ENCODE data around the gene UNKL.

Gene UNKL, protein sequence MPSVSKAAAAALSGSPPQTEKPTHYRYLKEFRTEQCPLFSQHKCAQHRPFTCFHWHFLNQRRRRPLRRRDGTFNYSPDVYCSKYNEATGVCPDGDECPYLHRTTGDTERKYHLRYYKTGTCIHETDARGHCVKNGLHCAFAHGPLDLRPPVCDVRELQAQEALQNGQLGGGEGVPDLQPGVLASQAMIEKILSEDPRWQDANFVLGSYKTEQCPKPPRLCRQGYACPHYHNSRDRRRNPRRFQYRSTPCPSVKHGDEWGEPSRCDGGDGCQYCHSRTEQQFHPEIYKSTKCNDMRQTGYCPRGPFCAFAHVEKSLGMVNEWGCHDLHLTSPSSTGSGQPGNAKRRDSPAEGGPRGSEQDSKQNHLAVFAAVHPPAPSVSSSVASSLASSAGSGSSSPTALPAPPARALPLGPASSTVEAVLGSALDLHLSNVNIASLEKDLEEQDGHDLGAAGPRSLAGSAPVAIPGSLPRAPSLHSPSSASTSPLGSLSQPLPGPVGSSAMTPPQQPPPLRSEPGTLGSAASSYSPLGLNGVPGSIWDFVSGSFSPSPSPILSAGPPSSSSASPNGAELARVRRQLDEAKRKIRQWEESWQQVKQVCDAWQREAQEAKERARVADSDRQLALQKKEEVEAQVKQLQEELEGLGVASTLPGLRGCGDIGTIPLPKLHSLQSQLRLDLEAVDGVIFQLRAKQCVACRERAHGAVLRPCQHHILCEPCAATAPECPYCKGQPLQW

DNA sequence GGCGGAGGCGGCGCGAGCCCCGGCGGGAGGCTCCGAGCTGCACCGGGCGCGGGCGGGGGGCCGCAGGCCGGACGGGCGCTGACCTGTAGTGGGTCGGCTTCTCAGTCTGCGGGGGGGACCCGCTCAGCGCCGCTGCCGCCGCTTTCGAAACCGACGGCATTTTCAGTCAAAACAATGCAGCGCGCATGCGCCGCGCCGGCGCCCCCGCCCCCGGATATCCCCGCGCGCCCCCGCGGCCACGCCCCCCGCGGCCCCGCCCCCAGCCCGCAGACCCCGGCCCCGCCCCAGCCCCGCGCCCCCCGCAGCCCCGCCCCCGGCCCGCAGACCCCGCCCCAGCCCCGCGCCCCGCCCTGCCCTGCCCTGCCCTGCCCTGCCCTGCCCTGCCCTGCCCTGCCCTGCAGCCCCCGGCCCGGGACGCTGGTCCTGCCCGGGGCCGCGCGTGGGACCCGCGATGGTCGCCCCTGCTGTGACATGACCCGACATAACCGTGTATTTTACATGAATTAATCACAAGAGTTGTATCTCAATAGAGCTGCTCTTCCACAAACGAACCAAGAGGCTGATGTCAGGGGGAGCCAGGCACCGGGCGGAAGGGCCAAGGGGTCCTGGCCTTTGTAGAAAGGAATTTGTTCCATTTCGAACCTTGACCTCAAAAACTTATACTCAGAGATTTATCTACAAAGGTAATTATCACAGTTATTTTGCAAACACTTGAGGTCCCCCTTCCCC is at the start of gene UNKL:
TSS of gene UNKL (minus strand) at position 173 of the 729 bp plus-strand sequence. CDS start at position 160, 13 bp downstream.
- DNase-seq (ENCODE audit: low read depth in 3 of 3): peak; percentile 57 to 74 (median 69)

DNA sequence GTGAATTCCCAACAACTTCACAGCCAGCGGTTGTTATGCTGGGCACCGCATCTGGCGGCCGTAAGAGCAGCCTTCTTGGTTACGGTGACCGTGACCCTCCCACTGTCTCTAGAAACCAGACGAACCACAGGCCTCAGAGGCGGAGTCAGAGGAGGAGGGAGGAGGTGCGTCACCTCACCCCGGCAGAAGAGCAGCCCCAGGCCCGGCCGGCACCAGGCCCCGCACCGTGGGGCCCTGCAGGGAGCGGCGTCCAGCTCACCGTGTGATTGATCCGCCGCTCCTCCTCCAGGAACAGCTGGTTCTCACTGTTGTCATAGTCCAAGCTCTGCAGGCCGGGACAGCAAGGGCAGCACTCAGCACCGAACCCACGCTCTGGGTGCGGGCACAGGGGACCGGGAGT is 46.6 kb upstream of the UNKL start:
- DNase-seq (ENCODE audit: low read depth in 3 of 3): no peak

DNA sequence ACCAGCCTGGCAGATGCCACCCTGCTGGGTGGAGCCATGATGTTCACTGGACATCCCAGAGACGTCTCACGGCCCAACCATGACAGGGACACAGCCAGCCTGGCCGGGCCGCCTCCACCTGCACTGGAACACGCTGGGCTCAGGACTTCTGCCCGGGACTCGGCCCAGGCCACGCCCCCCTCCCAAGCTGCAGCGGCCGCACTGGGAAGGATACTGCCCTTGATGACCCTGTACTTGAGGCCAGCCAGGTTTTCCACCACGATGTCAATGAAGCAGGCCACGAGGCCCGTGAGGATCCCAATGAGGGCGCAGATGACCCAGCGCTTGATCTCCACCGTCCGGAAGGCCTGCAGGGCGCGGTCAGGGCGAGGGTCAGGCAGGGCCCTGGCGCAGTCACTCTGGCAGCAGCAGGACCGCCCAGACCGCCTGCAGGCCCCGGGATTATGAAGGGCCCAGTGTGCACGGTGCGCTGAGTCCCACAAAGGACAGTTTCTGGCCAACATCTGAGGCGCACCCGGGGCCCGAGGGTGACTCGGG is 46.2 kb upstream of the UNKL start:
- DNase-seq (ENCODE audit: low read depth in 3 of 3): no peak

DNA sequence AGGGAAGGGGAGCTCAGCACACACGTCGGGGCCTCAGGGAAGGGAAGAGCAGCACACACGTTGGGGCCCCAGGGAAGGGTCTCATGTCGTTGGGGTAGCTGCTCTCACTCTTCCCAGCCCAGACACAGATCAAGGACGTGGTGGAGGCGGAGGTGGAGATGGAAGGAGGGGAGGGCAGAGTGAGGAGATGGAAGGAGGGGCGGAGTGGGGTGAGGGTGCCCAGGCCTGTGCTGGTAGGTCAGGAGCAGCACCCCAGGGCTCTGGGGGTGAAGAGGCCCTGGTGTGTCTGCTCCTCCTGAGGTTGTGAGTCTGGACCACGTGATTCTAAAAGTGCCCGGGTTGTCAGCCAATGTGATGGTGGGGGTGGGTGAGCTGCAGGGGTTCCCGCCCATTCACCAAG is 45.5 kb upstream of the UNKL start:
- DNase-seq (ENCODE audit: low read depth in 3 of 3): no peak

DNA sequence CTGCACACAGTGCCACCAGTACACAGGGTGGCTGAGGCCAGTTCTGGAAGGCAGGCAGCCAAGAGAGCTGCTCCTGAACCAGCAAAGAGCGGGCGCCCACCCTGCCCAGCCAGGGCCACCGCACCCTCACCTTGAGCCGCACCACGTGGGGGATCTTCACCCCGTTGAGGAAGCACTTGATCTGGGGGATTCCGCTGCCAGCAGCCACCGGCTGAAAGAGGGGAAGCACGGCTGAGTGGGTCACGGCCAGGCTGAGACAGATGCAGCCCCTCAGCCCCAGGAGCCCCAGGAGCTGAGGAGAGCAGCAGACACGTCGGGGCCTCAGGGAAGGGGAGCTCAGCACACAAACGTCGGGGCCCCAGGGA is 44.5 kb upstream of the UNKL start:
- no peak for DNase-seq (ENCODE audit: low read depth in 3 of 3)

DNA sequence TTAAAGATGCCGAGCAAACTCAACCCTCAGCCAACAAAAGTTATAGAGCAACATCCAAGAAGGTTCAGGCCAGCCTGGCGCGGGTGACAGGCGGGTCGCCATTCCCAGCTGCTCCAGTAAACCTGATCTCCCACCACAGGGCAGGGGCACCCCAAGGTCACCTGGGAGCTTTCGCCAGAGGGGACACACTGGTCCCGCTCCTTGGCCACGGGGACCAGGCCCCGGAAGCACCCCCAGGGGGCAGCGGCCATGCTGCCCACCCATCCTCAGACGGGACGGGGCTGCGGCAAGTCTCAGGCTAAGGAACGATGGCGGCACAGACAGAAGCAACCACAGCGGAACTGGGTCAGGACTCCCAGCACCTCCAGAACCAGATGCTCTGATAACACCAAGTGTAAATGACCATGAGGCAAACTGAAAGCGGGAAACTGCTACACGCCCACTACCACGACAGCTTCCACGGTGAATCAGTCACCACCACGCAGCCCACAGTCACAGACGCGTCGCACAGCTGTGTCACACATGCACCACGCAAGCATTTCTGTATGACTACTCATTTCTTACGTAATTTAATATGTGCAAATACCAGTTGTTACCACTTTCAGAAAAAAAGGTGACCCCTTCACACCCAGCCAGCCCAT is 44.0 kb upstream of the UNKL start:
- DNase-seq (ENCODE audit: low read depth in 3 of 3): peak in 1 of 3 experiments; percentile 12

DNA sequence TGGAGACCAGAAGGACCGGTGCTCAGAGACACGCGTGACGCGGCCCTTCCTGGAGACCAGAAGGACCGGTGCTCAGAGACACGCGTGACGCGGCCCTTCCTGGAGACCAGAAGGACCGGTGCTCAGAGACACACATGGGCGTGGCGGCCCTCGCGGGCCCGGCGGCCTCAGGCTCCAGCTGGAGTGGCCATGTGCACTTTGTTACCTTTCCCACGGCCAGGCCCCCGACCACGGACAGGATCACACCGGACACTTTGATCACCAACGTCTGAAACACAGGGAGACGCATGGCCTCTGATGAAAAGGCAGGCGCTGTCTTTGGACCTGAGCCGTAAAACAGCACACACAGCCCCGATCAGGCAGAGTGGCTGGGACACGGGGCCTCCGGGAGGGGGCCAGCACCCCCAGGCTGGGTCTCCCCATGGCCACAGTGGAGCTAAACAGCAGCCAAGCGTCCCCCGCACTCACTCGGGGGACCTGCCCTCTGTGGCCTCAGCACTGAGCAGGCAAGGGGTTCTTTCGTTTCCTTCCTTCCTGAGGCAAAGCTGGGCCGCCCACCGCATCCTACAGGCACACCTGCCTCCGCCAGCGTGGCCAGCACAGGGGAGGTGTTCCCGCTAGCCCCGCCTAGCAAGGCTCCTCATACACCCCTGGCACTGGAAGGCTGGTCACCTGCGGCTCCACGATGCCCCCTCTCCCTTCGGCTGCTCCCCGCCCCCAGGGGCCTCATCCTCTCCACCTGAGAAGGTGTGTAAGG is 43.2 kb upstream of the UNKL start:
- no peak for DNase-seq (ENCODE audit: low read depth in 3 of 3)

DNA sequence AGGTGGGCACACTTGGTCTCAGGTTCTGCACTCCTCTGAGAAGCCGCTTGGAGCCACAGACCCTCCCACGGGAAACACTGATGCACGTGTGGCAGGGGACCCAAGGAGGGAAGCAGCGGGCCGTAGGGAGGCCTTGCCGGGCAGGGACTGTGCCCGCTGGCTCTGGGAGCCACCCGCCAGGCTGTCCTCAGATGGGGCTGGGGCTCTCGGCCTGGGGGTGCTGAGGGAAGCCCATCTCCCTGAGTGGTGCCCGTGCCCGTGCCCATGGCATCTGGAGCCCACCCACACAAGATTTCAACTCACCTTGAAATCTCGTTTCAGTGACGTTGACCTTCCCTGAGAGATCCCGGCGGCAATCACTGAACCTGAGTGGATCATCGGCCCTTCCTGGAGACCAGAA is 42.4 kb upstream of the UNKL start:
- no peak for DNase-seq (ENCODE audit: low read depth in 3 of 3)

DNA sequence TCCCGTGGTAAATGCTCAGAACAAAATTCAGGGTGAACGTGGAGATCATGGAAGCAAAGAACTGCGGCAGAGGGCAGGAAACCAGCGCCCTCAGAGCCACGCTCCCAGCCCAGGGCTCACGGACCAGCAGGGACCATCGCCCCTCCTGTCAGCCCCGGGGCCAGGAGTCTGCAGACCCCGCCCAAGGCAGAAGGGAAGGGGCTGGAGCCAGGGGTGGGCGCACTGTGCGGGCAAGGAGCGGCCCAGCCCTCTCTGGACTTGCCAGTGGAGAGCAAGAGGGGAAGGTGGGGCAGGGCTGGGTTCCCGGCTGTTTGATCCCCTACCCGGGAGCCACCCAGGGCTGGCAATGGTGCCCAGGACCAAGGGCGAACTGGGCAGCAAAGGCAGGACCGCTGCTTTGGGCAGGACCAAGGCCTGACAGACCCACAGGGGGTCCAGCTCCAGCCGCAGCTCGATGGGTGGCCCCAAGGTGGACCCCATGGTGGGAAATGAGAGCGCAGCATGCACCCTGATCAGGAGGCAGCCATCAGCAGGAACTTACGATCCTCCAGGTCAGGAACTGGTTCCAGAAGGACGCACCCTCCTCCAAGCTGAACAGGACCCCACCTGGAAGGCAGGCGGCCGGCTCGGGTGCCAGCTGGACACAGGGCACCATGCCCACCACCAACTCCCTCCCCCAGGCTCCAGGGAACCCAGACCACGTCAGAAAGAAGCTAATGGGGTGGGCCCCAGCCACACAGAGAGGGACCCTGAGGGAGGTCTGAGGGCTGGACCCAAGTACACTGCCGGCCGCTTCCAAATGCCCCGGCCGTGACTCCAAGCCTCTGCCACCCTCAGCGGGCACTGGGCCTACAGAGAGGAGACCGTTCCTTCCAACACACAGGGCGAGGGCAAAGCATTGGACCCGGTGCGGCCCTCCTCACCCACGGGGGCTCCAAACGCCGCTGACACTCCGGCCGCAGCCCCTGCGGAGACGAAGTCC is 41.0 kb upstream of the UNKL start:
- DNase-seq (ENCODE audit: low read depth in 3 of 3): no peak

DNA sequence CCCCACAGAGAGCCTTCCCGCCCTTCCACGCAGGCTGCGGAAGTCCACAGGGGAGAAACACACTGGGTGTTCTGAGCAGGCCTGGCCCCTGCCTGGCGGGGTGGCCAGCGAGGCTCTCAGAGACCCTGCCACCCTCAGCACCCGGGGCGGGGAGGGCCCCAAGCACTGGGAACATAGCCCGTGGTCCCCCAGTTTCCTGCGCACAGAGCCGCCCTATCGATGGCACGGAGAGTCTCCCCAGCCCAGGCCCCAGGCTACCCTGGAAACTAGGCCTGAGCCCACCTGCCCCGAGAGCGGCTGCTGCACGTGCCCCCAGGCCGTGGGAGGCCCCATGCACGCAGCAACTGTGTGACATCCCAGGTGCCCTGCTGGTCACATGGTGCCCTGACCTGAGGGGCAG is 40.1 kb upstream of the UNKL start:
- DNase-seq (ENCODE audit: low read depth in 3 of 3): no peak

DNA sequence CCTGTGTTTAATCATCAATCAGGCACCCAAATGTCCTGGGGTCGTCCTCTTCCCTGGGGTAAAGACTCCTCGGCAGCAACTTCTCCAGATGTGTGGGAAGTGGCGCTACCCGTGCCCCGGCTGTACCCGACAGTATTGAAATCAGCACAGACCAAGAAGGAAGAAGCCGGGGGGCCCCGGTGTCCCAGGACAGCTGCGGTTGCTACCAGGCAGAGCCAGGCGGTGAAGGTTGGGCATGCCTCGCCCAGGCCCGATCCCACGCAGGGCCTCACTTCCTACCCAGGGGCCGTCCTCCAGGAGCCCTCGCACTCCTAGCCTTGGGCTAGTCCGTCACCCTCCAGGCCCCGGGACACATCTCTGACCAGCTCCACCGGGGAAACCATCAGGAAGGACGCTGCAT is 38.8 kb upstream of the UNKL start:
- DNase-seq (ENCODE audit: low read depth in 3 of 3): no peak

DNA sequence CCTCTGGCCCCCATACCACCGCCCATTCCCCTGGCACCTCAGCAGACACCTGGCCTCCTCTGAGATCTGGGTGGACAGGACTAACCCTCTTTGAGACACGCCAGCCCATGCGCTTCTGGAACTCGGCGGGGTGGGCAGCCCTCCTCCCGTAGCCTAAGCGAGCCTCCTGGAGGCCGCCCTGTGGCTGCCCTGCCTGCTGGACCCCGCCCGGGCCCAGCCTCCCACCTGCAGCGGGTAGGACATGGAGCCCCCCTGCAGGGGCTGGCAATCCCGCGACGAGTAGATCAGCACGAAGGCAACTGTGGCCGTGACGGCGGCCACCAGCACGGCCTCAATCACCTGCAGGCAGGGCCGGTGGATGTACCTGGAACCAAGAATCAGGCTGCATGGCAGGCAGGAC is 38.0 kb upstream of the UNKL start:
- DNase-seq (ENCODE audit: low read depth in 3 of 3): no peak

DNA sequence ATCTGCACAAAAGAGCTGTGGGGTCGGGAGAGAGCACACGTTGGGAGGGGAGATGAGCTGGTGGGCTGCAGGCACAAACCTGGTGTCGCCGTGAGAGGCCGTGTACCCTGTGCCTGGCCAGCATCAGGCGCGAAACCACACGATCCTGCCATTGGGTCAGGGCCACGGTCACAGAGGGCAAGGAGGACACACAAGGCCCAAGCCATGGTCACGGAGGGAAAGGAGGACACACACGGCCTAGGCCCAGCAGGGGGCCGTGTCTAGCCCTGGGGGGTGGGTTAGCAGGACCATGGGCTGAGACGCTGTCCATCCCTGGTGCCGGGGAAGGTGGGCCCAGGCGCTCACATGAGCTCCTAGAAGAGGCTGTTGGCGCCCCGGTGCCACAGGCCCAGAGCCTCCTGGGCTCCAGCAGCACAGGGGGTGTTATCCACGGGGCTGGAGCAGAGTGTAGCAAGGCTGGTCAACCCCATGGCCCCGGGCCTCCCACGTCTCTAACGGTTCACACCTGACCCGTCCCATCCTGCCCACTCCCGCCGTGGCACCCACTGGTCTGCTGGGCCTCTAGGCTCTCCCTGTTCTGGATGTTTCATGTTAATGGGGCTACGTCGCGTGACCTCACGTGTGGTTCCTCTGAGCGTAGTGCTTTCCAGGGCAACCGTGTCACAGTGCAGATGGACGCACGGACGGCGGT is 37.3 kb upstream of the UNKL start:
- DNase-seq (ENCODE audit: low read depth in 3 of 3): no peak

DNA sequence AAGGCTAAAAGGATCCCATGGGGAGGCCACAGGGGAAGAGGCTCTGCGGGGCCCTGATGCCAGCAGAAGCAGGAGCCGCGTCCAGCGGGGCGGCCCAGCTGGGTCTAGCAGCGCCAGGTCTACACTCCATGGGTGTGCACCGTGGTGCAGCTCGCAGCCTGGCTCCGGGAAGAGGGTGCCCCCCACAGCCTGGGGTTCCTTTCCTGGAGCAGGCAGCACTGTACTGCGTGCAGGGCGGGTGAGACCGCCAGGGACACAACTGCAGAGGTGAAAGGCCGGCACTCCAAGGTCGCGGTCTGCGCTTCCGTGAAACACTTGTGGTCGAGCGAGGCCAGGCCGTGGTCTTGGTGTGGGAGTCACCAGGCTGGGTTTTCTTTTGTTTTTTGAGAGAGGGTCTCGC is 36.3 kb upstream of the UNKL start:
- no peak for DNase-seq (ENCODE audit: low read depth in 3 of 3)

DNA sequence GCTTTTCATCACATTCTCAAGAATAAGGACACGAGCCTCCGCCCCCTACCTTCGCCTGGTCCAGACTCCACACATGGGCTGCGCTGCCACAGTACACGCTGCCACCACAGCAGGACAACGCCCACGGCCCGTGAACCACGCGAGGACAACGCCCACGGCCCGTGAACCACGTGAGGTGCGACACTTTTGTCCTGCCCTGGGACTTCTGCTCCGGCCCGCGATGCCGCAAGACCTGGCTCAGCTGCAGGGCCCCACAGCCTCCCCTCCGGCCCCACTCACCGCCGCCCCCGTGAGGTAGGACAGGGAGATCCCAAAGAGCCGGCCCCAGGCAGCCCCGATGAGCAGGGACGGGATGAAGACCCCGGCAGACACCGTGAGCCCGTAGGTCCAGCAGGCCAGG is 35.7 kb upstream of the UNKL start:
- no peak for DNase-seq (ENCODE audit: low read depth in 3 of 3)

DNA sequence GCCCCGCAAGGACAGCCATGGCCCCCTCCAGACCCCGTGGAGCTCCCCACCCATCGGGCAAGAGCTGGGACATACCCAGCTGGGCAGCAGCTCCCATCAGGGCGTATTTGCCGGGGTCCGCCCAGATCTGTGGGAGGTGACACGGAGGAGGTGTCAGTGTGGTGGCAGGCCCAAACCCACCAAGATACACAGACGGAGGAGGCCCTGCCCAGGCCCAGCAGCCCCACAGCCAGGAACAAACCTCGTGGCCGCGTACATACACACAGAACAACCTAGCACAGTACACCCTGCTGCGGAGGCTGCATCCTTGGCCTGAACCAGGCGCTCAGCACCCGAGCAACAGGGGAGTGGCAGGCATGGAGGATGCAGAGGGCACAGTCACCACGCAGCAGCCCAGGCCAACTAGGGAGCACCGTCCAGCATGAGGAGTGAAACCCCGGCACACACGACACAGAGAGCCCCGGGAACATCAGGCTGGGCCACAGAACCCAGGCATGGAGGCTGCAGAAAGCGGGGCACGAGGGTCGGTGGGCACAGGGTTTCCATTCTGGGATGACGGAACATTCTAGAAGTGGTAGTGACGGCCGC is 34.8 kb upstream of the UNKL start:
- DNase-seq (ENCODE audit: low read depth in 3 of 3): no peak

DNA sequence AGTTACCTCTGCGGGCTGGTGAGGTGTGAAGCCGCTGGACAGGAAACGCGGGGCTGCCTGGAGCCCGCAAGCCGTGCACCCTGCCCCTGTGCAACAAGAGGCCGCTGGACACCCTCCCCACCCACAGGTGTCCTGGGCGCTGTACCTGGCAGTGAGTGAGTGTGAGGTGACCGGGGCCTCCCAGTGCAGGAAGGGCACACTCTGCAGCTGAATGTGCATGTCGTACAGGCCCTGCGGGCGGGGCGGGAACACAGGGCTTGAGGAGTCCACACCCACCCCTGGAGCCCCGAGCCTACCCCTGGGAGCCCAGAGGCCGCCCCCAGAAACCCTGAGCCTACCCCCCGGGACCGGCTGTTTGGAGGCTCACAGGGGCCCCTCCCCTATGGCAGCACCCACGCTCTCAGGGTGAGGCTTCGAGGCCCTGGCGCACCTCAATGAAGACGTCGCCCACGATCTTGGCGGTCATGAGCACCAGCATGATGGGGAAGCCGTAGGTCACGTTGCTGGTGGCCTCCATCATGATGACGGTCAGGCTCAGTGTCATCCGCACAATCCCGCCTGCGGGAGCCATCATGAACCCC is 34.1 kb upstream of the UNKL start:
- DNase-seq (ENCODE audit: low read depth in 3 of 3): no peak

DNA sequence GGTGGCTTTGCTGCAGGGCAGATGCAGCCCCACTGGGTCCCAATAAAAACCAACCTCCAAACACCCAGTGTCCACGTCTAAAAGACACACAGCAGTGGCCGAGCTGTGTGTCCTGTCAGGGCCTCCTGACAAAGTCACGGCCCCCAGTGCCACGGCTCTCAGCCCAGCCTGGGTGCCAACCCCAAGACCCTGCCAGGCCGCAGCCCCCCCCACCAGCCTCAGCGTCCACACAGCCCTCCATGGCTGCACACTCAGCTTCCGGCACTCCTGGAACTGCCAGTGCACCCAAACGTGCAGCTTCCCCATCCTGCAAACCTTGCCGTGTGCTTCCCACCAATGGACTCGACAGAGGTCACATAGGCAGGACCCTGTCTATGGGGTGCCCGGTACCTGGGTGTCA is 33.5 kb upstream of the UNKL start:
- DNase-seq (ENCODE audit: low read depth in 3 of 3): no peak
